ENCODE data around the gene HLA-A.
"Not testable (repeated sequence)": the region's sequence is repeated elsewhere in the genome, so short reads cannot be mapped to it uniquely, and the experiment has no call there.

The HLA-A gene

GRCh38 chr6:29927841-29928388, 14.4 kb upstream of the HLA-A start:
- no peak for DNase-seq (ENCODE audit: low read depth, low spot score)
- no peak overlapping the region for H3K4me3 ChIP-seq (ENCODE audit: low read length)

- DNase-seq (ENCODE audit: low read depth, low spot score), result not testable (repeated sequence)
Measured at GRCh38 chr6:29930047-29930446, 12.3 kb upstream of the HLA-A start.

GRCh38 chr6:29933955-29934354, 8.4 kb upstream of the HLA-A start:
- no peak overlapping the region for H3K4me3 ChIP-seq (ENCODE audit: low read length)
- DNase-seq (ENCODE audit: low read depth, low spot score), result no peak

More at GRCh38 chr6:29930047-29930446, 12.3 kb upstream of the HLA-A start:
- not testable (repeated sequence) for H3K4me3 ChIP-seq (ENCODE audit: low read length)

GRCh38 chr6:29935273-29935955, 6.9 kb upstream of the HLA-A start:
- no peak for DNase-seq (ENCODE audit: low read depth, low spot score)
- no peak overlapping the region for H3K4me3 ChIP-seq (ENCODE audit: low read length)

GRCh38 chr6:29938746-29939508, 3.4 kb upstream of the HLA-A start:
- no peak for DNase-seq (ENCODE audit: low read depth, low spot score)
- no peak overlapping the region for H3K4me3 ChIP-seq (ENCODE audit: low read length)

GRCh38 chr6:29941016-29941415, 1.3 kb upstream of the HLA-A start:
- DNase-seq (ENCODE audit: low read depth, low spot score), result no peak
- no peak overlapping the region for H3K4me3 ChIP-seq (ENCODE audit: low read length)

GRCh38 chr6:29941471-29941870, 861 bp upstream of the HLA-A start:
- DNase-seq (ENCODE audit: low read depth, low spot score), result no peak
- H3K4me3 ChIP-seq (ENCODE audit: low read length), result peak overlapping the region; percentile 75

GRCh38 chr6:29941916-29942274, 437 bp upstream of the HLA-A start:
- no peak for DNase-seq (ENCODE audit: low read depth, low spot score)
- H3K4me3 ChIP-seq (ENCODE audit: low read length), result peak overlapping the region; percentile 75

- no peak for DNase-seq (ENCODE audit: low read depth, low spot score)
- peak overlapping the region; percentile 75 for H3K4me3 ChIP-seq (ENCODE audit: low read length)
Measured at GRCh38 chr6:29943053-29943966, 978 bp downstream of the HLA-A start.

GRCh38 chr6:29945281-29945820, 3.0 kb downstream of the HLA-A start:
- H3K4me3 ChIP-seq (ENCODE audit: low read length), result no peak overlapping the region
- DNase-seq (ENCODE audit: low read depth, low spot score), result no peak

GRCh38 chr6:29946223-29947076, 4.1 kb downstream of the HLA-A start:
- DNase-seq (ENCODE audit: low read depth, low spot score), result no peak

GRCh38 chr6:29947077-29947980, 5.0 kb downstream of the HLA-A start:
- no peak for DNase-seq (ENCODE audit: low read depth, low spot score)
- H3K4me3 ChIP-seq (ENCODE audit: low read length), result no peak overlapping the region

More at GRCh38 chr6:29946223-29947076, 4.1 kb downstream of the HLA-A start:
- no peak overlapping the region for H3K4me3 ChIP-seq (ENCODE audit: low read length)

- H3K4me3 ChIP-seq (ENCODE audit: low read length), result no peak overlapping the region
- DNase-seq (ENCODE audit: low read depth, low spot score), result no peak
Measured at GRCh38 chr6:29948277-29948676, 5.9 kb downstream of the HLA-A start.

- no peak overlapping the region for H3K4me3 ChIP-seq (ENCODE audit: low read length)
- no peak for DNase-seq (ENCODE audit: low read depth, low spot score)
Measured at GRCh38 chr6:29949934-29950333, 7.6 kb downstream of the HLA-A start.

- no peak overlapping the region for H3K4me3 ChIP-seq (ENCODE audit: low read length)
- no peak for DNase-seq (ENCODE audit: low read depth, low spot score)
Measured at GRCh38 chr6:29951882-29952281, 9.6 kb downstream of the HLA-A start.

GRCh38 chr6:29953001-29953441, 10.7 kb downstream of the HLA-A start:
- no peak for DNase-seq (ENCODE audit: low read depth, low spot score)
- no peak overlapping the region for H3K4me3 ChIP-seq (ENCODE audit: low read length)

- H3K4me3 ChIP-seq (ENCODE audit: low read length), result no peak overlapping the region
- no peak for DNase-seq (ENCODE audit: low read depth, low spot score)
Measured at GRCh38 chr6:29953686-29954085, 11.4 kb downstream of the HLA-A start.
